HepG2 (cell line): ENCODE results near the gene PAPSS2. TPM values are rescaled to one million over a fixed set of nuclear protein-coding genes. Genes with fewer than 3 reads are reported as not detected.

Experiments
- ATAC-seq: fragments of 200-7000 bp; cut with Tn5 transposase; 3 replicates; pipeline ENCODE4 v1.9.1; 2020; ENCODE audit warnings: mild to moderate bottlenecking, moderate library complexity
- BruUV-seq: library from RNA; stranded (reverse); fragments of 400-500 nt; replicated peaks from 2 replicates; lab custom pipeline; 2021; lab: Mats Ljungman, UMichigan
- CTCF ChIA-PET: fragments of 300-600 bp; formaldehyde crosslinking; extraction: SDS; loops from one replicate; lab custom pipeline; 2021; ENCODE audit warnings: low total read pairs, inconsistent platforms, low intra/inter-chr PET ratio; lab: Yijun Ruan, JAX
- POLR2A ChIA-PET: fragments of 350-600 bp; sonication (Branson Sonifier 250); formaldehyde crosslinking; loops from one replicate; lab custom pipeline; 2020; ENCODE audit warnings: antibody characterized with exemption, inconsistent platforms; lab: Yijun Ruan, JAX
- DNase-seq: peaks from one replicate; pipeline ENCODE4 v3.0.0-alpha.2; 2015; ENCODE audit warnings: low spot score
- FAIRE-seq: peaks from 3 replicates; lab custom pipeline; 2011; peaks lifted over from hg19 to GRCh38; lab: Jason Lieb, UNC
- H2AFZ ChIP-seq: one replicate; pipeline ENCODE4 v1.6.1; 2011; ENCODE audit warnings: low read length, inconsistent platforms
- H3K27ac ChIP-seq: fragments of 300-600 bp; 3 replicates; pipeline ENCODE4 v1.8.0; 2011; ENCODE audit warnings: mixed run types, mild to moderate bottlenecking, mixed read lengths, low read length, inconsistent platforms; ENCODE audit not compliant: insufficient read depth; ENCODE audit errors: extremely low read length
- H3K27me3 ChIP-seq, 2 experiments: fragments of 200-600 bp in 1 of 2; 2 replicates in 1 of 2; 3 replicates in 1 of 2; pipeline versions ENCODE4 v1.6.0 to v1.8.0; 2011; ENCODE audit warnings: low read length in 2 of 2, mild to moderate bottlenecking in 2 of 2, moderate library complexity in 2 of 2, inconsistent platforms in 1 of 2; ENCODE audit not compliant: insufficient read depth in 2 of 2, control insufficient read depth in 1 of 2
- H3K36me3 ChIP-seq, 2 experiments: fragments of 200-600 bp in 1 of 2; replicated peaks in 1 of 2; 2 replicates in 1 of 2; 3 replicates in 1 of 2; pipeline versions ENCODE4 v1.5.1 to v1.8.0; 2011; ENCODE audit warnings: low read length in 2 of 2, inconsistent platforms in 1 of 2; ENCODE audit not compliant: insufficient read depth in 2 of 2, control insufficient read depth in 1 of 2
- H3K4me1 ChIP-seq: 2 replicates; pipeline ENCODE4 v1.5.1; 2012; ENCODE audit warnings: low read length, inconsistent platforms; ENCODE audit not compliant: insufficient read depth
- H3K4me2 ChIP-seq: 2 replicates; pipeline ENCODE4 v1.6.0; 2011; ENCODE audit warnings: low read depth, low read length, inconsistent platforms
- H3K4me3 ChIP-seq, 3 experiments: fragments of 200-600 bp in 1 of 3; sonication (generic), shearing (Covaris generic) in 1 of 3; replicated peaks in 1 of 3; 2 replicates each; pipeline ENCODE4 v1.5.1; 2011 to 2016; ENCODE audit warnings: low read length in 3 of 3, inconsistent platforms in 2 of 3, low read depth in 2 of 3, mild to moderate bottlenecking in 2 of 3, control low read depth in 1 of 3, mixed read lengths in 1 of 3; ENCODE audit not compliant: insufficient read depth in 1 of 3
- H3K79me2 ChIP-seq: one replicate; pipeline ENCODE4 v1.6.1; 2011; ENCODE audit warnings: low read length, inconsistent platforms; ENCODE audit not compliant: insufficient read depth
- H3K9ac ChIP-seq: 2 replicates; pipeline ENCODE4 v1.6.0; 2011; ENCODE audit warnings: mild to moderate bottlenecking, low read depth, low read length, inconsistent platforms; ENCODE audit not compliant: insufficient read depth
- H3K9me3 ChIP-seq: 2 replicates; pipeline ENCODE4 v1.5.1; 2012; ENCODE audit warnings: mild to moderate bottlenecking, low read length
- H4K20me1 ChIP-seq: 2 replicates; pipeline ENCODE4 v1.6.0; 2011; ENCODE audit warnings: inconsistent platforms, mild to moderate bottlenecking, low read length, moderate library complexity; ENCODE audit not compliant: insufficient read depth
- AKAP8 ChIP-seq: sonication (generic); formaldehyde crosslinking; IDR thresholded peaks from 2 replicates; pipeline ENCODE4 v1.5.1; 2020; ENCODE audit warnings: mild to moderate bottlenecking, missing genetic modification reagents
- CSRNP1 ChIP-seq: sonication (generic); formaldehyde crosslinking; IDR thresholded peaks from 2 replicates; pipeline ENCODE4 v1.8.1; 2023; ENCODE audit warnings: mild to moderate bottlenecking, missing genetic modification reagents
- EED ChIP-seq: sonication (generic); formaldehyde crosslinking; IDR thresholded peaks from 2 replicates; pipeline ENCODE4 v1.5.0; 2020; ENCODE audit warnings: mild to moderate bottlenecking, missing genetic modification reagents
- FOXK2 ChIP-seq: fragments of 450-650 bp; IDR thresholded peaks from 2 replicates; pipeline ENCODE4 v1.6.1; 2016
- KLF9 ChIP-seq: IDR thresholded peaks from 2 replicates; pipeline ENCODE4 v1.6.1; 2016; ENCODE audit warnings: low read depth
- PAWR ChIP-seq: sonication (generic); formaldehyde crosslinking; IDR thresholded peaks from 2 replicates; pipeline ENCODE4 v1.4.0; 2020; ENCODE audit warnings: missing genetic modification reagents, mild to moderate bottlenecking, borderline replicate concordance
- RXRA ChIP-seq: sonication (generic); formaldehyde crosslinking; IDR thresholded peaks from 2 replicates; pipeline ENCODE4 v1.5.1; 2020; ENCODE audit warnings: missing genetic modification reagents
- WIZ ChIP-seq: sonication (generic); formaldehyde crosslinking; IDR thresholded peaks from 2 replicates; pipeline ENCODE4 v1.5.1; 2020; ENCODE audit warnings: mild to moderate bottlenecking, missing genetic modification reagents
- ZFP36L1 ChIP-seq: sonication (generic); formaldehyde crosslinking; IDR thresholded peaks from 2 replicates; pipeline ENCODE4 v1.8.0; 2022; ENCODE audit warnings: mild to moderate bottlenecking, missing genetic modification reagents, moderate library complexity
- ZNF619 ChIP-seq: sonication (generic); formaldehyde crosslinking; IDR thresholded peaks from 2 replicates; pipeline ENCODE4 v1.4.0; 2020; ENCODE audit warnings: mild to moderate bottlenecking, missing genetic modification reagents
- WGBS: methylation state at CpG from one replicate; pipeline ENCODE4 v1.1.6; 2017; ENCODE audit warnings: low lambda C conversion rate; 5-methylcytosine and 5-hydroxymethylcytosine counted together
- in situ Hi-C: cut with HindIII; loops from 2 replicates; pipeline ENCODE4 v1.10.0; 2017; ENCODE audit warnings: low pct_unique_long_range_greater_than_20kb; ENCODE audit not compliant: extremely low pct_ligation_motif_present
- intact Hi-C: fragments of 100-400 bp; cut with micrococcal nuclease; formaldehyde crosslinking; loops from one replicate; pipeline ENCODE4 v1.10.0; 2022; ENCODE audit not compliant: unreplicated experiment
- polyA plus RNA-seq, 8 experiments: library from polyadenylated mRNA; depleted of rRNA in 3 of 8; stranded (reverse) in 7 of 8; unstranded in 1 of 8; fragments of >200 nt; fragmentation: Illumina TruSeq in 4 of 8; extraction: Trizol in 4 of 8; gene quantifications; 2 replicates each; pipeline versions ENCODE4 v1.2.1 to v1.2.3, GENCODE V29; 2011 to 2016; ENCODE audit warnings: low read depth in 4 of 8, missing spikeins in 1 of 8, mixed read lengths in 1 of 8; ENCODE audit not compliant: insufficient read depth in 1 of 8
- total RNA-seq, 5 experiments: library from RNA; depleted of rRNA; stranded (reverse); fragments of >200 nt; fragmentation: Illumina TruSeq; extraction: Trizol; gene quantifications; 2 replicates each; pipeline ENCODE4 v1.2.3, GENCODE V29; 2016; ENCODE audit warnings: low read depth in 1 of 5
- TF ChIP-seq, protein P1 (sequence below): fragments of 450-650 bp; IDR thresholded peaks from 2 replicates; pipeline ENCODE4 v1.6.1; 2017

Gene PAPSS2
- total and polyA plus RNA-seq, 2 of the 13 experiments (the other 11 are each of a cell fraction or from before 2014, with no cell fraction given), result 0.11 to 0.12 TPM

DNA sequence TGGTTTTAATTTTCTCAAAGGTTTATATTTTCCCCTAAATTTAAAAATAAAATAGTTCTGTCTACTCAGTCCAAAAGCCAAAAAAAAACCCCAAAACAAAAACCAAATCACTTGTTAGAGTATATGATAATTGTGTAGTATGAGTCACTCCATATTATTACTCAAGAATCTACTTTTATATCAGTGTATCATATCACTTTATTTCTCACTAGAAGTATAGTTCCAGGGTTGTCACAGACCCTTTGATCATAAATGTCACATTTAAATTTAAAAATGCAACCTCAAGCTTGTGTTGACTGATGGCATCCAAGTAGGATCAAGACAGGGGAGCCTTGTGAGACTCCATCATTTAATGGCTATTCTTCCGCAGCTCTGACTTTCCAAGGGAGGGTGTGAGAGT is 61.0 kb downstream of the PAPSS2 start (continued):
- TF ChIP-seq ZNF619, result no peak
- TF ChIP-seq CSRNP1 (CRISPR knock-in tag), result no peak
- TF ChIP-seq ZFP36L1 (CRISPR knock-in tag), result no peak
- TF ChIP-seq FOXK2, result no peak
- TF ChIP-seq RXRA, result no peak

DNA sequence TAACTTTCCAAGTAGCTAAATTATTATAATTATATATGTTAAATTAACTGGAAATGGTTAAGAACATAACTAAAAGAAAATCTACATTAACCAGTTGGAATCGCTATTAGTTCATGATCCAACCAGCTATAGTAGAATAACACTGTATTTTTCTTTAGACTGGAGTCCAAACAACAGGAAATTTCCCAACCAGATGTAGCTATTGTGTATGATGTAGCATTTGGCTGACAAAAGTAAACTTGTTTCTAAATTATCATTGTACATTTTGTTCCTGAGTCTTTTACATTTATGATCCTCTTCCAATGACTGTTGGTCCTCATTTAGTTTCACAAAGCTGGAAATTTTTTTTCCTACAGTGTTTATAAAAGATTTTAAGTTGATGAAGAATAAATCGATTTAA is 62.1 kb downstream of the PAPSS2 start:
- no peaks in the 10 kb centered on the region for H3K4me1 ChIP-seq
- DNase-seq, result no peak
- no peaks in the 10 kb centered on the region for H4K20me1 ChIP-seq
- 21% methylated on average over 2 of the region's 2 CpGs for WGBS
- no peak for TF ChIP-seq EED (CRISPR knock-in tag)
- TF ChIP-seq WIZ (CRISPR knock-in tag), result no peak
- no peak for TF ChIP-seq AKAP8 (CRISPR knock-in tag)
- TF ChIP-seq, protein P1, sequence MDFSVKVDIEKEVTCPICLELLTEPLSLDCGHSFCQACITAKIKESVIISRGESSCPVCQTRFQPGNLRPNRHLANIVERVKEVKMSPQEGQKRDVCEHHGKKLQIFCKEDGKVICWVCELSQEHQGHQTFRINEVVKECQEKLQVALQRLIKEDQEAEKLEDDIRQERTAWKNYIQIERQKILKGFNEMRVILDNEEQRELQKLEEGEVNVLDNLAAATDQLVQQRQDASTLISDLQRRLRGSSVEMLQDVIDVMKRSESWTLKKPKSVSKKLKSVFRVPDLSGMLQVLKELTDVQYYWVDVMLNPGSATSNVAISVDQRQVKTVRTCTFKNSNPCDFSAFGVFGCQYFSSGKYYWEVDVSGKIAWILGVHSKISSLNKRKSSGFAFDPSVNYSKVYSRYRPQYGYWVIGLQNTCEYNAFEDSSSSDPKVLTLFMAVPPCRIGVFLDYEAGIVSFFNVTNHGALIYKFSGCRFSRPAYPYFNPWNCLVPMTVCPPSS, result no peak
- no peak for TF ChIP-seq KLF9
- TF ChIP-seq PAWR (CRISPR knock-in tag), result no peak
- TF ChIP-seq, all 625 proteins: peak for 0
- H3K36me3 ChIP-seq, result no peaks in the 10 kb centered on the region
- H3K9ac ChIP-seq, result no peak overlapping the region
- no peaks in the 10 kb centered on the region for H3K9me3 ChIP-seq
- ChIA-PET POLR2A (no interaction called here), CTCF (no interaction called here)
- no peak overlapping the region for H3K4me2 ChIP-seq
- H3K4me3 ChIP-seq, result no peak overlapping the region
- in situ Hi-C loops (no loop called here), intact Hi-C loops (no loop called here)
- H3K27me3 ChIP-seq, result no peaks in the 10 kb centered on the region; a peak in 2 of 5 replicates
- H2AFZ ChIP-seq, result no peak overlapping the region
- BruUV-seq, result no TSS peak
- ATAC-seq, result no peak
- no peaks in the 10 kb centered on the region for H3K79me2 ChIP-seq
- no peak overlapping the region for H3K27ac ChIP-seq
- FAIRE-seq, result no peak
